ENCODE data around the gene SOX9.

The SOX9 gene

GRCh38 chr17:72146371-72146770 is 25.6 kb downstream of the SOX9 start:
- Histone ChIP-seq H3K4me1 (ENCODE audit: insufficient read depth, insufficient read length) (peaks cover 4% of the 10 kb centered on the region), H3K4me3 (ENCODE audit: insufficient read length, low read depth) (no peak overlapping the region), H3K36me3 (ENCODE audit: insufficient read depth, insufficient read length, low read length) (no peaks in the 10 kb centered on the region), H3K27me3 (ENCODE audit: insufficient read depth, insufficient read length) (no peaks in the 10 kb centered on the region), H3K9me3 (ENCODE audit: insufficient read depth, low read length) (no peaks in the 10 kb centered on the region), H3K9ac (ENCODE audit: insufficient read length, low read depth) (no peak overlapping the region)
- no peak for TF ChIP-seq SUZ12 (IDR thresholded peaks at IDR 0.05; ENCODE audit: extremely low read depth, insufficient read depth, insufficient read length)
- TF ChIP-seq ZNF274 (IDR thresholded peaks at IDR 0.05; ENCODE audit: low read depth, low read length): no peak
- TF ChIP-seq YY1 (IDR thresholded peaks at IDR 0.05; ENCODE audit: insufficient read depth, insufficient read length): no peak
- DNase-seq (ENCODE audit: low read depth, low spot score): no peak

GRCh38 chr17:72150632-72151460 is 30.0 kb downstream of the SOX9 start:
- TF ChIP-seq YY1 (IDR thresholded peaks at IDR 0.05; ENCODE audit: insufficient read depth, insufficient read length) (no peak), ZNF274 (IDR thresholded peaks at IDR 0.05; ENCODE audit: low read depth, low read length) (no peak), SUZ12 (IDR thresholded peaks at IDR 0.05; ENCODE audit: extremely low read depth, insufficient read depth, insufficient read length) (no peak)
- Histone ChIP-seq H3K4me3 (ENCODE audit: insufficient read length, low read depth) (no peak overlapping the region), H3K36me3 (ENCODE audit: insufficient read depth, insufficient read length, low read length) (no peaks in the 10 kb centered on the region), H3K27me3 (ENCODE audit: insufficient read depth, insufficient read length) (no peaks in the 10 kb centered on the region), H3K9me3 (ENCODE audit: insufficient read depth, low read length) (no peaks in the 10 kb centered on the region), H3K9ac (ENCODE audit: insufficient read length, low read depth) (no peak overlapping the region), H3K4me1 (ENCODE audit: insufficient read depth, insufficient read length) (peaks cover 10% of the 10 kb centered on the region)
- DNase-seq (ENCODE audit: low read depth, low spot score): peak; percentile 90

- DNase-seq (ENCODE audit: low read depth, low spot score): peak; percentile 47
- no peaks in the 10 kb centered on the region for H3K9me3 ChIP-seq (ENCODE audit: insufficient read depth, low read length)
- no peak overlapping the region for H3K4me3 ChIP-seq (ENCODE audit: insufficient read length, low read depth)
- peak overlapping the region; percentile 22 for H3K9ac ChIP-seq (ENCODE audit: insufficient read length, low read depth)
- H3K27me3 ChIP-seq (ENCODE audit: insufficient read depth, insufficient read length): no peaks in the 10 kb centered on the region
- peaks cover 10% of the 10 kb centered on the region for H3K4me1 ChIP-seq (ENCODE audit: insufficient read depth, insufficient read length)
- no peaks in the 10 kb centered on the region for H3K36me3 ChIP-seq (ENCODE audit: insufficient read depth, insufficient read length, low read length)
- TF ChIP-seq YY1 (IDR thresholded peaks at IDR 0.05; ENCODE audit: insufficient read depth, insufficient read length) (no peak), ZNF274 (IDR thresholded peaks at IDR 0.05; ENCODE audit: low read depth, low read length) (no peak), SUZ12 (IDR thresholded peaks at IDR 0.05; ENCODE audit: extremely low read depth, insufficient read depth, insufficient read length) (no peak)
Observed at GRCh38 chr17:72151565-72152386, 31.0 kb downstream of the SOX9 start.

GRCh38 chr17:72152387-72152929 is 31.6 kb downstream of the SOX9 start:
- DNase-seq (ENCODE audit: low read depth, low spot score): no peak
- no peak overlapping the region for H3K4me3 ChIP-seq (ENCODE audit: insufficient read length, low read depth)

GRCh38 chr17:72158895-72159885 is 38.4 kb downstream of the SOX9 start:
- Histone ChIP-seq H3K4me1 (ENCODE audit: insufficient read depth, insufficient read length) (peaks cover 4% of the 10 kb centered on the region), H3K27me3 (ENCODE audit: insufficient read depth, insufficient read length) (no peaks in the 10 kb centered on the region), H3K36me3 (ENCODE audit: insufficient read depth, insufficient read length, low read length) (no peaks in the 10 kb centered on the region), H3K4me3 (ENCODE audit: insufficient read length, low read depth) (no peak overlapping the region), H3K9ac (ENCODE audit: insufficient read length, low read depth) (no peak overlapping the region), H3K9me3 (ENCODE audit: insufficient read depth, low read length) (0 out of 2 replicates have a peak, but pooled peaks cover 3% of the 10 kb centered on the region)
- no peak for TF ChIP-seq YY1 (IDR thresholded peaks at IDR 0.05; ENCODE audit: insufficient read depth, insufficient read length)
- no peak for TF ChIP-seq ZNF274 (IDR thresholded peaks at IDR 0.05; ENCODE audit: low read depth, low read length)
- TF ChIP-seq SUZ12 (IDR thresholded peaks at IDR 0.05; ENCODE audit: extremely low read depth, insufficient read depth, insufficient read length): no peak
- DNase-seq (ENCODE audit: low read depth, low spot score): no peak

More at GRCh38 chr17:72152387-72152929, 31.6 kb downstream of the SOX9 start:
- Histone ChIP-seq H3K27me3 (ENCODE audit: insufficient read depth, insufficient read length) (no peaks in the 10 kb centered on the region), H3K4me1 (ENCODE audit: insufficient read depth, insufficient read length) (peaks cover 10% of the 10 kb centered on the region), H3K36me3 (ENCODE audit: insufficient read depth, insufficient read length, low read length) (no peaks in the 10 kb centered on the region), H3K9me3 (ENCODE audit: insufficient read depth, low read length) (no peaks in the 10 kb centered on the region), H3K9ac (ENCODE audit: insufficient read length, low read depth) (no peak overlapping the region)
- TF ChIP-seq YY1 (IDR thresholded peaks at IDR 0.05; ENCODE audit: insufficient read depth, insufficient read length) (no peak), SUZ12 (IDR thresholded peaks at IDR 0.05; ENCODE audit: extremely low read depth, insufficient read depth, insufficient read length) (no peak)

DNA sequence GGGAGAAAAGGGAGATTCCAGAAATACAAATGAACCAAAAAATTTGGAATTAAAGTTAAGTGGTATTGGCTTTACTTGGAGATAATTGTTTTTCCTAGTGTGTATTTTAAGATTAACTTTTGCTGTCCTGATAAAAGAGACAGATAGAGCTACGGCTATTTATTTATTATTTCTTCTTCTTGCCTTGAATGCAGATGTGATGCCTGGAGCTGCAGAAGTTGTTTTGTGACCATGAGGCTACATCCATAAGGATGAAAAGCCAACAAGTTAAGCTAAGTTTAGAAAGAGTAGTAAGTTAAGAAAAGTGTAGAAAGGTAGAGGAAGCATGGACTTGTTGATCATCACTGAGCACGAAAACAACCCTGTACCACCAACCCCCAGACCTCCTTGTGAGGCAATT is 41.7 kb downstream of the SOX9 start:
- Histone ChIP-seq H3K4me3 (ENCODE audit: insufficient read length, low read depth) (no peak overlapping the region), H3K27me3 (ENCODE audit: insufficient read depth, insufficient read length) (no peaks in the 10 kb centered on the region), H3K9ac (ENCODE audit: insufficient read length, low read depth) (no peak overlapping the region), H3K36me3 (ENCODE audit: insufficient read depth, insufficient read length, low read length) (no peaks in the 10 kb centered on the region), H3K9me3 (ENCODE audit: insufficient read depth, low read length) (0 out of 2 replicates have a peak, but pooled peaks cover 3% of the 10 kb centered on the region), H3K4me1 (ENCODE audit: insufficient read depth, insufficient read length) (peaks cover 4% of the 10 kb centered on the region)
- DNase-seq (ENCODE audit: low read depth, low spot score): no peak
- TF ChIP-seq SUZ12 (IDR thresholded peaks at IDR 0.05; ENCODE audit: extremely low read depth, insufficient read depth, insufficient read length) (no peak), ZNF274 (IDR thresholded peaks at IDR 0.05; ENCODE audit: low read depth, low read length) (no peak), YY1 (IDR thresholded peaks at IDR 0.05; ENCODE audit: insufficient read depth, insufficient read length) (no peak)
